ENCODE data around the gene SHC3.

SHC3 gene

DNA sequence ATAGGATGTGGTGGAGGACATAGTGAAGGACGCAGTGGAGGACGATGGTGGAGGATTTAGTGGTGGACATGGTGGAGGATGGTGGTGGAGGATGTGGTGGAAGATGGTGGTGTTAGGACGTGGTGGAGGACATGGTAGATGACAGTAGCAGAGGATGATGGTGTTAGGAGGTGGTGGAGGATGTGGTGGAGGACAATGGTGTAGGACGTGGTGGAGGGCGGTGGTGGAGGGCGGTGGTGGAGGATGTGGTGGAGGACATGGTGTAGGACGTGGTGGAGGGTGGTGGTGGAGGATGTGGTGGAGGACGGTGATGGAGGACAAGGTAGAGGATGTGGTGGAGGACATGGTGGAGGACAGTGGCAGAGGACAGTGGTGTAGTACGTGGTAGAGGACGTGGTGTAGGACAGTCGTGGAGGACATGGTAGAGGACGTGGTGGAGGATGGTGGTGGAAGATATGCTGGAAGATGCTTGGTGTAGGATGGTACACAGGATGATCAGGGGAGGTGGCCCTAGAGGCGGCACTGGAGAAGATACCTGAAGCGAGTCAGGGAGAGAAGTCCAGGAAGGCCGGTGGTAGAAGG is 118.6 kb downstream of the SHC3 start:
- H3K27ac ChIP-seq (ENCODE audit: low read depth, low read length): no peak overlapping the region
- H3K79me2 ChIP-seq (ENCODE audit: control insufficient read depth, insufficient read depth, low read length, unreplicated experiment): no peaks in the 10 kb centered on the region
- H3K27me3 ChIP-seq (ENCODE audit: insufficient read depth, low read length): no peaks in the 10 kb centered on the region
- no peak overlapping the region for H3K4me3 ChIP-seq (ENCODE audit: low read depth, low read length)
- H2AFZ ChIP-seq (ENCODE audit: low read length, unreplicated experiment): no peak overlapping the region
- H3K36me3 ChIP-seq (ENCODE audit: insufficient read depth, low read length): no peaks in the 10 kb centered on the region; the same call in 1 of the 2 replicates
- no peaks in the 10 kb centered on the region for H3K4me1 ChIP-seq (ENCODE audit: control insufficient read depth, insufficient read depth, low read length, unreplicated experiment)

DNA sequence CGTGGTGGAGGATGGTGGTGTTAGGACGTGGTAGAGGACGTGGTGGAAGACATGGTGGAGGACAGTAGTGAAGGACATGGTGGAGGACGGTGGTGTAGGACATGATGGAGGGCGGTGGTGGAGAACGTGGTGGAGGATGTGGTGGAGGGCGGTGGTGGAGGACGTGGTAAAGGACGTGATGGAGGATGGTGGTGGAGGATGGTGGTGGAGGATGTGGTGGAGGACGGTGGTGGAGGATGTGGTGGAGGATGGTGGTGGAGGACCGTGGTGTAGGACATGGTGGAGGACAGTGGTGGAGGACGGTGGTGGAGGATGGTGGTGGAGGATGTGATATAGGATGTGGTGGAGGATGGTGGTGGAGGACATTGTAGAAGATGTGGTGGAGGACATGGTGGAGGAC is 119.7 kb downstream of the SHC3 start:
- no peak overlapping the region for H3K4me3 ChIP-seq (ENCODE audit: low read depth, low read length)
- H3K27me3 ChIP-seq (ENCODE audit: insufficient read depth, low read length): no peaks in the 10 kb centered on the region
- H2AFZ ChIP-seq (ENCODE audit: low read length, unreplicated experiment): no peak overlapping the region
- H3K36me3 ChIP-seq (ENCODE audit: insufficient read depth, low read length): no peaks in the 10 kb centered on the region; the same call in 1 of the 2 replicates
- no peaks in the 10 kb centered on the region for H3K79me2 ChIP-seq (ENCODE audit: control insufficient read depth, insufficient read depth, low read length, unreplicated experiment)
- no peaks in the 10 kb centered on the region for H3K4me1 ChIP-seq (ENCODE audit: control insufficient read depth, insufficient read depth, low read length, unreplicated experiment)
- H3K27ac ChIP-seq (ENCODE audit: low read depth, low read length): no peak overlapping the region

GRCh38 chr9:89054865-89055495 is 123.6 kb downstream of the SHC3 start:
- H3K4me1 ChIP-seq (ENCODE audit: control insufficient read depth, insufficient read depth, low read length, unreplicated experiment): no peaks in the 10 kb centered on the region
- no peak overlapping the region for H3K4me3 ChIP-seq (ENCODE audit: low read depth, low read length)
- H3K79me2 ChIP-seq (ENCODE audit: control insufficient read depth, insufficient read depth, low read length, unreplicated experiment): no peaks in the 10 kb centered on the region
- H2AFZ ChIP-seq (ENCODE audit: low read length, unreplicated experiment): no peak overlapping the region
- H3K36me3 ChIP-seq (ENCODE audit: insufficient read depth, low read length): no peaks in the 10 kb centered on the region; the same call in 1 of the 2 replicates
- no peak overlapping the region for H3K27ac ChIP-seq (ENCODE audit: low read depth, low read length)
- H3K27me3 ChIP-seq (ENCODE audit: insufficient read depth, low read length): no peaks in the 10 kb centered on the region

DNA sequence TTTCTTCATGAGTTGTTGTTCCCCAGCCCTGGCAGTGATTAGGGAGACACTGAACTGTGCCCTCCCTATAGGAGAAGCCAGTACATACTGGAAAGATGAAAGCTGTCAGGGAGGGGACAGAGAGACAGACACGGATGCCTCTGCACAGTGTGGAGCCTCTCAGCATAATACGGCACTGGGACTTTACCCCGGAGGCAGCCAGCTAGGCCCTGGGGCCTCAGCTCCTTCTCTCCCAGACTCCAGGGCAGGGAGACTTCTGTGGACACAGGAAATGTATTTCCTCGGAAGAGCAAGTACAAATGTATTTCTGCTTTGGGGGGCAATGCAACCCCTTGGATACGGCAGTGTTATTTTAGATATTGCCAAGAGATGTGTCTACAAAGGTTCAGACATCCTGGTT is 125.3 kb downstream of the SHC3 start:
- Histone ChIP-seq H3K79me2 (ENCODE audit: control insufficient read depth, insufficient read depth, low read length, unreplicated experiment) (no peaks in the 10 kb centered on the region), H3K36me3 (ENCODE audit: insufficient read depth, low read length) (no peaks in the 10 kb centered on the region; the same call in 1 of the 2 replicates), H3K27me3 (ENCODE audit: insufficient read depth, low read length) (no peaks in the 10 kb centered on the region), H2AFZ (ENCODE audit: low read length, unreplicated experiment) (no peak overlapping the region), H3K4me3 (ENCODE audit: low read depth, low read length) (no peak overlapping the region), H3K27ac (ENCODE audit: low read depth, low read length) (no peak overlapping the region), H3K4me1 (ENCODE audit: control insufficient read depth, insufficient read depth, low read length, unreplicated experiment) (no peaks in the 10 kb centered on the region)

DNA sequence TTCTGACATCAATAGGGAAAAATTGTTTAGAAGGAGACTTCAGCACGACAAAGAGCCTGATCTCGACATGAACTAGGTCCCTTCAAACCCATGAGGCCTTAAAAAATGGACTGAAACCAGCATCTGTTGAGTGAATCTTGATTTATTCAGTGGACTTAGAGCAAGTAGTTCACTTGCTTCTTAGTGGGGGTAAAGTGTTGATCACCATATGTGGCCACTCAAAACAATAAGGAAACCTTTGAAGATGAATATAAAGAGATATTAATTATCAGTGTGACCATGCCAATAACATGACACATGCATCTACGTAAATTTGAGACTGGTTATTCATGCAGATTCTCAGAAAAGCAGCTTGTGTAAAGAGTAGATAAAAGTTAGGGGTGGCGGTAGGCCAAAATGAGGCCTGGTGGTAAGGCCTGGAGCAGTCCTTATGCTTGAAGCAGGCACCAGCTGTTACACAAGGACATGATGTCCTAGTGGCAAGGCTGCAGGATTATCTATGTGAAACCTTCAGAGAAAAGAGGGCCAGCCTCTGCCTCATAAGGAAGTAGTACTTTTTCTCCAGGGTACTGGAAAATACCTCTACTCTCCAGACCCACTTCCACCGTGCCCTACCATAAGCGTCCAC is 126.0 kb downstream of the SHC3 start:
- no peaks in the 10 kb centered on the region for H3K27me3 ChIP-seq (ENCODE audit: insufficient read depth, low read length)

GRCh38 chr9:89051421-89052025 is 127.1 kb downstream of the SHC3 start:
- Histone ChIP-seq H3K27me3 (ENCODE audit: insufficient read depth, low read length) (no peaks in the 10 kb centered on the region), H3K79me2 (ENCODE audit: control insufficient read depth, insufficient read depth, low read length, unreplicated experiment) (no peaks in the 10 kb centered on the region), H3K36me3 (ENCODE audit: insufficient read depth, low read length) (no peaks in the 10 kb centered on the region), H3K27ac (ENCODE audit: low read depth, low read length) (no peak overlapping the region), H3K4me1 (ENCODE audit: control insufficient read depth, insufficient read depth, low read length, unreplicated experiment) (peaks cover 3% of the 10 kb centered on the region), H3K4me3 (ENCODE audit: low read depth, low read length) (no peak overlapping the region), H2AFZ (ENCODE audit: low read length, unreplicated experiment) (no peak overlapping the region)

More for the DNA sequence above, 126.0 kb downstream of the SHC3 start:
- Histone ChIP-seq H3K36me3 (ENCODE audit: insufficient read depth, low read length) (no peaks in the 10 kb centered on the region), H3K4me3 (ENCODE audit: low read depth, low read length) (no peak overlapping the region), H3K4me1 (ENCODE audit: control insufficient read depth, insufficient read depth, low read length, unreplicated experiment) (no peaks in the 10 kb centered on the region), H3K27ac (ENCODE audit: low read depth, low read length) (no peak overlapping the region), H3K79me2 (ENCODE audit: control insufficient read depth, insufficient read depth, low read length, unreplicated experiment) (no peaks in the 10 kb centered on the region), H2AFZ (ENCODE audit: low read length, unreplicated experiment) (no peak overlapping the region)

- H2AFZ ChIP-seq (ENCODE audit: low read length, unreplicated experiment): no peak overlapping the region
- no peak overlapping the region for H3K4me3 ChIP-seq (ENCODE audit: low read depth, low read length)
- no peak overlapping the region for H3K27ac ChIP-seq (ENCODE audit: low read depth, low read length)
- no peaks in the 10 kb centered on the region for H3K79me2 ChIP-seq (ENCODE audit: control insufficient read depth, insufficient read depth, low read length, unreplicated experiment)
- H3K4me1 ChIP-seq (ENCODE audit: control insufficient read depth, insufficient read depth, low read length, unreplicated experiment): peaks cover 4% of the 10 kb centered on the region
- H3K36me3 ChIP-seq (ENCODE audit: insufficient read depth, low read length): no peaks in the 10 kb centered on the region
- no peaks in the 10 kb centered on the region for H3K27me3 ChIP-seq (ENCODE audit: insufficient read depth, low read length)
Measured at GRCh38 chr9:89049646-89050045, 129.0 kb downstream of the SHC3 start.

- Histone ChIP-seq H3K36me3 (ENCODE audit: insufficient read depth, low read length) (no peaks in the 10 kb centered on the region), H2AFZ (ENCODE audit: low read length, unreplicated experiment) (no peak overlapping the region), H3K79me2 (ENCODE audit: control insufficient read depth, insufficient read depth, low read length, unreplicated experiment) (no peaks in the 10 kb centered on the region), H3K27ac (ENCODE audit: low read depth, low read length) (no peak overlapping the region), H3K4me3 (ENCODE audit: low read depth, low read length) (no peak overlapping the region), H3K4me1 (ENCODE audit: control insufficient read depth, insufficient read depth, low read length, unreplicated experiment) (peaks cover 4% of the 10 kb centered on the region), H3K27me3 (ENCODE audit: insufficient read depth, low read length) (no peaks in the 10 kb centered on the region)
Measured at GRCh38 chr9:89048616-89049015, 130.0 kb downstream of the SHC3 start.

GRCh38 chr9:89047667-89048066 is 131.0 kb downstream of the SHC3 start:
- no peak overlapping the region for H3K27ac ChIP-seq (ENCODE audit: low read depth, low read length)
- no peaks in the 10 kb centered on the region for H3K36me3 ChIP-seq (ENCODE audit: insufficient read depth, low read length)
- no peak overlapping the region for H3K4me3 ChIP-seq (ENCODE audit: low read depth, low read length)
- H3K27me3 ChIP-seq (ENCODE audit: insufficient read depth, low read length): no peaks in the 10 kb centered on the region
- no peaks in the 10 kb centered on the region for H3K79me2 ChIP-seq (ENCODE audit: control insufficient read depth, insufficient read depth, low read length, unreplicated experiment)
- H2AFZ ChIP-seq (ENCODE audit: low read length, unreplicated experiment): no peak overlapping the region
- peaks cover 4% of the 10 kb centered on the region for H3K4me1 ChIP-seq (ENCODE audit: control insufficient read depth, insufficient read depth, low read length, unreplicated experiment)

GRCh38 chr9:89046832-89047231 is 131.8 kb downstream of the SHC3 start:
- Histone ChIP-seq H3K4me3 (ENCODE audit: low read depth, low read length) (no peak overlapping the region), H3K27me3 (ENCODE audit: insufficient read depth, low read length) (no peaks in the 10 kb centered on the region), H3K27ac (ENCODE audit: low read depth, low read length) (no peak overlapping the region), H3K36me3 (ENCODE audit: insufficient read depth, low read length) (no peaks in the 10 kb centered on the region), H3K4me1 (ENCODE audit: control insufficient read depth, insufficient read depth, low read length, unreplicated experiment) (peaks cover 4% of the 10 kb centered on the region), H2AFZ (ENCODE audit: low read length, unreplicated experiment) (no peak overlapping the region), H3K79me2 (ENCODE audit: control insufficient read depth, insufficient read depth, low read length, unreplicated experiment) (no peaks in the 10 kb centered on the region)
